GM12873 (cell line): ENCODE measurements around the gene SORBS2.

Source experiments
- CTCF ChIP-seq: IDR thresholded peaks from 2 replicates; pipeline ENCODE4 v1.5.1; 2012; ENCODE audit warnings: low read depth, mild to moderate bottlenecking, moderate library complexity, low read length, control low read depth; ENCODE audit not compliant: insufficient read depth; ENCODE audit errors: missing control alignments

Gene SORBS2

GRCh38 chr4:185680617-185681016, 131.4 kb downstream of the SORBS2 start:
- TF ChIP-seq CTCF = no peak

- no peak for TF ChIP-seq CTCF
These were observed 132.5 kb downstream of the SORBS2 start for GRCh38 chr4:185679523-185679922.

GRCh38 chr4:185677637-185678314, 134.2 kb downstream of the SORBS2 start:
- no peak for TF ChIP-seq CTCF

- TF ChIP-seq CTCF = no peak
These were observed 139.4 kb downstream of the SORBS2 start for GRCh38 chr4:185672618-185673017.

GRCh38 chr4:185672151-185672550, 139.8 kb downstream of the SORBS2 start:
- no peak for TF ChIP-seq CTCF

GRCh38 chr4:185671496-185671895, 140.5 kb downstream of the SORBS2 start:
- no peak for TF ChIP-seq CTCF

- TF ChIP-seq CTCF = no peak
These were observed 140.9 kb downstream of the SORBS2 start for GRCh38 chr4:185671066-185671465.
